Skin of body (tissue), 2 donors: ENCODE data around the gene DMRTB1. TPM values are rescaled to one million over a fixed set of nuclear protein-coding genes. Genes with fewer than 3 reads are reported as not detected.
"Not testable (repeated sequence)": the region's sequence is repeated elsewhere in the genome, so short reads cannot be mapped to it uniquely, and the experiment has no call there.

Source experiments
- DNase-seq: peaks from one replicate; lab custom pipeline; 2025; lab: John Stamatoyannopoulos, UW
- total RNA-seq: library from RNA; depleted of rRNA; stranded (reverse); fragments of >200 nt; gene quantifications from one replicate; pipeline ENCODE4 v1.2.3, GENCODE V29; 2014

DMRTB1 gene
- not detected for total RNA-seq

- DNase-seq, result no peak
Measured at GRCh38 chr1:53459321-53460175, at the start of gene DMRTB1. TSS of gene DMRTB1 (plus strand) at chr1:53459399. CDS start at chr1:53459454, 55 bp downstream.

DNA sequence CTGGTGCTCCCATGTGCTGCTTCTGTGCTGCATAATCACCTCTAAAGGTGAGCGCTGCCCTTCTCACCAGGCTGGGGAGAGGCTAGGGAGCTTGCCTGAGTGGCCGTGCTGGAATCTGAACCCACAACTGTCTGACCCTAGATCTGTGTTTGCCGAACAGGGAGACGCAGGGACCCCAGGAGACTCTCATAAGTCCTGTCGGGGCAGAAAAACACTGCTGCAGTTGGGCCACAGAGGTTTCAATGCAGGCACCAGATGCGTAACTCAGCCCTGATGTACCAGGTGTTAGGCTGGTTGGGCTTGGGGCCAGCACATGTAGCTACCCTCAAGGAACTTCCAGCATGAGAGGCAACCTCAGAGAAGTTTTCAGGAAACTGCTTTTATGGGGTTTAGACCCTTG, 49.5 kb upstream of the DMRTB1 start:
- no peak for DNase-seq

DNA sequence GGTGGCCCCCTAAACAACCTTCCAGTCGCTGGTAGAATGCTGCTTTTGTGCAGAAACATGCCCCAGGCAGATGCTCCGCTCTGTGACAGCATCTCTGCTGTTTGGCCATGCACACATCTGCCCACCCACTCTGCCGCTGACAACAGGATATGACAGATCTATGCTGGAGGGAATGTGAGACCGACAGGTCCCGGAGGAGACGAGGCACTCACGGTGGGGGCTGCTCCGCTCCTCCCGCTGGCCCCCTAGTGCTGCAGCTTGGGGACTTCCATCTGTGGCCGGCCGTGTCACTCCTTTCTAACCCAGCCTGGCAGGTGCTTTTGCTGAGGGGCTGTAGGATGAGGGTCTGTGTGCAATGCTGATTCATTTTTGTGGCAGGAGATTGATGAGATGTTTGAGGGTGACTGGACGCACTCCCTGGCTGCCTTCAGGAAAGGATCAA, 49.1 kb upstream of the DMRTB1 start:
- DNase-seq, result peak; percentile 79

DNA sequence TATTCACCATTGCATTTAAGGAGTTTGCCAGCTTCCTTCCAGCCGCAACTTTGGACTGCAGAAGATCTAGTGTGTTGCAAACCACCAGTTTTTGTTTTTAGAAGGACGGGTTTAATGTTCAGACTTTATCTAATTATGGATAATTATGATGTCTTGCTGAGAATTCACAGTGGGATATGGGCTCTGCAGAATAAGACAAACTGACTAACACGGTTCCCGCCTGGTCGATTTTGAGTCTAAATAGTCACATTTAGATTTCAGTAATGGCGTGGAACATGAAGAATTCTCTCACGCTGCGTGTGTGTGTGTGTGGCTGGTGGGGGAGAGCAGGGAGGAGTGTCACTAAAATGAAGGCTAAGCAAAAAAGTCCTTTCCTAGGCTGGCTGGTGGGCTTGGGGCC, 48.5 kb upstream of the DMRTB1 start:
- DNase-seq, result no peak

- DNase-seq, result no peak
Measured at GRCh38 chr1:53411541-53412152, 47.6 kb upstream of the DMRTB1 start.

DNA sequence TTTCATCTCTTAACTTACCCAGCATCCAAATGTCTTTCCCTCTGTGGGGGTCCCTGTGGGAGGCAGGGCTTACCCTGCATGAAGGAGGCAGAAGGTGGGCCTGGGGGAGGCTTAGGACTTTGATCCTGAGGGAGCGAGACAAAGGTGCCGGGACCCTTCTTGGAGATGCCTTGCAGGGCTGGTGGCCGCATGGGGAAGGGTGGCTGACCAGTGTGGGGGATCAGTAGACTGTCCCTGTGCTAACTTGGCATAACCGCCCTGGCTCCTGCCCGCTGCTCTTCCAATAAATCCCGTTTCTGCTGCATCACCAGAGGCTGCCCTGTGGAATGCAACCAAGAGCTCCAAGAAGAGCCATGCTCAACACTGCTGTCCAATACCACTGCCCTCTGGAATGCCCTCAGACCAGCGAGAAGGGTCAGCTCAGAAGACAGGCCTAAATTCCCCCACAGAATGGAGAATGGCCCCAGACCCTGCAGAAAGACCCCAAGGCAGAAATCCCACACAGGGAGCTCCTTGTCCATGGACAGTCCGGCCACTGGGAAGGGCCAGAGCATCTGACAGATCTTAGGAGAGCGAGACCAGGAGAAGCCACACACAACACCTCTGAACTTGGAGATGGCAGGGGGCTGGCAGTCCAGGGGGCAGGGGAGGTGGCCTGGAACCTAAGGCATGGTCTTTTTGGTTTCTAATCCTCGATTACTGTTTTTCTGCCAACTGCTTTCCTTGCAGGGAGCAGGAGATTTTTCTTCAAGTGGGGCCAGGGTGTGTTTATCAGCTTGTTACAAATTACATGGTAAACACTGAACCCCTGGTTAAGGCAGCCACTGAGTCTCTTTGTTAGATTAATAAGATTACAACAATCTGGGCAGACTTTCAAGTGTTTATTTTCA, 46.7 kb upstream of the DMRTB1 start:
- no peak for DNase-seq

DNA sequence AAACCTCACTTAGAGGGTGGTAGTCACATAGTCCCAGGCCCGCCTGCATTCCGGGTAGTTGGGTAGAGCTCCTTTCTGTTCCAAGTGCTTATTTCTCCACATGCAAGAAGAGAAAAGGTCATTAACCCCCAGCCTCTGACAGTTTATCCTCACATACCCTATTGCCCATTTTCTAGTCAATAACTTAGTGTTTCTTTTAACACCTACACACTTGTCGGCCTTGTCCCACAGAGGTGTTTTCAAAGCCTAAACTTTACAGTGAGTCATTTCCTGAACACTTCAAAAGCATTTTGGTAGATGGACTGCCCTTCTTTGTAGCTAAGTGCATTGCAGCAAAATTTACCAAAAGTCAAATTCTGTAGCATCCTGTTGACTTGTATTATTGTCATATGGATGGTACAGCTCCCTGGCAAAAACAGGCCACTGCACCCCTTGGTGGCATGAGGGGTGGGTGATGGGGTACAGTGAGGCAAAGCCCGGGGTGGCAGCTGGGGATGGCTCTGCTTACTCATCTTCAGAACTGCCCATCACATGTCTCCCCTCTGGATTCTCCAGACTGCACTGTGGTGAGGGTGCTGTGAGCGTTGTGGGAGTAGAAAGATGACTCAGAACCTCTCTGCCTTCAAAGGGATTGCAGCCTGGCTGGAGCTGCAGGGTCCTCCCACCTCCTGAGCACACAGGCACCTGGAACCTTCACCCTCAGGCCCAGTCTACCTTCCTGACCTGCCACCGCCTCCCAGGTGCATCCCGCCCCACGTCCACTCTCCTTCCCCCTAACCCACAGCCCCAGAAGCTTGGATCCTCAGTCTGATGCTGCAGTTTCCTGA, 45.8 kb upstream of the DMRTB1 start:
- DNase-seq, result no peak

DNA sequence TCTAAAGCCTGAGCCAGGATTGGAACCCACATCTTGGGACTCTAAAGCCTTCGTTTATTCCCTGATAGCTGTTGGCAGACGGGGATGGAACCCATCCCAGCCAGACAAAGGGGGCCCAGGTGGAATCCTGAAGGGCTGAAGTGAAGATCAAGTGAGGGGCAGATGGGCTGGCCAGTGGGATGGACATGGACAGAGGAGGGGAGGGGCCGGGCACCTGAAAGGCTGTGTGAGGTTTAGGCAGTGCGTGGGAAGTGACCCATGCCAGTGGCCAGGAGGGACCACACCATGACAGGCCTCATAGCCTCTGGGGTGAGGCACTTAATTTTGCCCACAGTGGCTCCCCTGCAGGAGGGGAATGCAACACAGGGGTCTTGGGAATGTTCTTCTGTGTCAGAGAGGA, 44.6 kb upstream of the DMRTB1 start:
- no peak for DNase-seq

DNA sequence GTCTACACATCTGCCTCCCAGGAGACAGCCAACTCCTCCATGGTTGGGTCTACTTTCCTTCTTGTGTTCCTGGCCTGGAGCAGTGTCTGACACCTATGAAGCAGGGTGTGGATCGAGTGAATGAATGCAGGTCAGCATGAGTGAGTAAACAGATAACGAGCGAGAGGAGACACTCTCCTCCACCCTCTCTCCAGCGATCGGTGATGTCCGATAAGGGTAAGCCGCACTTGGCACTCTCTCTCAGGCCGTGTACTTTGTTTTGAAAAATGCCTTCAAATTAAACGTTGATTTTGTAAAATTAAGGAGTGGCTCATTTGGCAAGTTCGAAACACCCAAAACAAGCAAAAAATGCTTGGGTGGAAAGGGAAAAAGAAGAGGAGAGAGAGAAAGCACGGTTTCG, 43.8 kb upstream of the DMRTB1 start:
- no peak for DNase-seq

- no peak for DNase-seq
Measured at GRCh38 chr1:53416269-53416813, 42.9 kb upstream of the DMRTB1 start.

DNA sequence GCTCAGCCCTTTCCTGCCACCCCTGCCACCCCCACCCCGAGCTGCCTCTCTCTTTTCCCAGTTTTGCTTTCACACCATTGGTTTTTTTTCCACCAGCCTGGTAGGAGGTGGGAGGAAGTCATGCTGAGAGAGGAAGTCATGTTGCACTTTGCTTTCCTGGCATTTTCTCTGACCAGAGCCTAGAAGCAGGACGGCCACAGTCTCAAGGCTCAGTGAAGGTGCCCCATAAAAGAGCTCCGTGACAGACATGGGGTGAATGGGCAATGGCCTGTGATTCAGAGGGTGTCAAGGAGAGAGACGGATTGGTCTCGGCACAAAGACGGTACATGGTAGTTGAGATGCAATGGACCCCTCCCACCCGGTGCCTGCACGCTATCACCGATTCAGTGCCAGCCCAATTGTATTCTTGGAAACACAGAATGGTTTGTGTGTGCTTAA, 42.1 kb upstream of the DMRTB1 start:
- DNase-seq, result no peak

DNA sequence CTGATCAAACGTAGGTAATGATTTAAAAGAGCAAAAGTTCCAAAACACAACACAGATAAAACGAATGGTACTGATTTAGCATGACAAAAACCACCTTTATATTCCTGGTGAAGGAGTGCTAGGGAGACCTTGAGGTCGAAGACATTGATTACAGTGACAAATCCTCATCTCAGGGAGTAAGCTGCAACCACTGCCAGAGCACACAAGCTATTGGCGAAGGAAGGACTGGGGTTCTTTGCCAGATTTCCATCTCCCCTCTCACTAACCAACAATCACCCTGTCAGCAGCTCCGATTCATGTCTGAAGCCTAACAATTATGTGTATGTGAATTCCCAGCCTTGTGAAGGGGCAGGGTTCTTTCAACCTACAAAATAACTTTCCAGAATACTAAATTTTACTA, 40.2 kb upstream of the DMRTB1 start:
- DNase-seq, result no peak

DNA sequence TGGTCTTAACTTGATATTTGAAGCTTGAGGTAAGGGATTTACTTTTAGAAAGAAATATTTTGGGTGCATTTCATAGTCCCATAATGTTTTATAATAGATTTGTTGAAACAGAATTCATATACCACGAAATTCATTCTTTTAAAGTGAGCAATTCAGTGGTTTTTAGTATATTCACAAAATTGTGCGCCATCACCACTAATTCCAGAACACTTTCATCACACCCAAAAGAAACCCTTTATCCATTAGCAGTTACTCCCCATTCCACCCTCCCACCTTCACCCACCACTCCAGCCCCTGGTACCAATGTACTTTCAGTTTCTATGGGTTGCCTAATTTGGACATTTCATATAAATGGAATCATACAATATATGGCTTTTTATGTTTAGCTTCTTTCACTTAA, 38.9 kb upstream of the DMRTB1 start:
- no peak for DNase-seq

GRCh38 chr1:53421208-53421607, 38.0 kb upstream of the DMRTB1 start:
- DNase-seq, result no peak

- DNase-seq, result no peak
Measured at GRCh38 chr1:53430261-53430660, 28.9 kb upstream of the DMRTB1 start.

DNA sequence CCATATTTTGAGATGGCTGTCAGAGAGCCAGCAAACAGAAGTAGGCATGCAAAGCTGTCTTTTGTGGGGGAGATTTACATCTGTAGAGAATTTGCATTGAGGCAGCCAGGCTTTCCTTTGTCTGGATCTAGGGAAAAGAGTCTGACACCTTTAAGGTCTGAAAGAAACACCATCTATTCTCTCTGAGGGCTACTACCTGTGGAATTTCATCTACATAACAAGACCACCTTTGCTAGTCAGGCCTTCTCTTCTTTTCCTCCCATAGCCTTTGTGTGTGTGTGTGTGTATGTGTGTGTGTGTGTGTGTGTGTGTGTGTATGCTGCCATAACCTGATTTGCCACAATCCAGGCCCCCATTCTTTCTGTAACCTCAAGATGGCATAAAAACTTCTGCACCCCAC, 28.4 kb upstream of the DMRTB1 start:
- no peak for DNase-seq

DNA sequence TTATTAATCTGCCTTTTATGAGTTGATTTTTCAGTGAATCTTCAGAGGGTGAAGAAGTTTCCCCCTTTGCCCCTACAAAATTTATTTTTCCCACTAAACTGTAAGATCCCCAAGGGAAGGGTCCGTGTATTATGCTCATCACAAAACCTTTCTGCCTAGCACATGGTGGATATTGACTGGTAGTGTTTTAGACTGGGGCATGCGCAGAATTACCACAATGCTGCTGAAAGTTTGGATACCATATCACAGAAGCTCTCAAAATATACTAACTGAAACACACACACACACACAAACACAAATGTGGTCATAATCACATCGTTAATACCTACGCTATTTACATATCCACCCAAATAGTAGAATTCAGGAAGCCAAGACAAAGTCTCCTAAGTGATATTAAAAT, 28.0 kb upstream of the DMRTB1 start:
- DNase-seq, result no peak

DNA sequence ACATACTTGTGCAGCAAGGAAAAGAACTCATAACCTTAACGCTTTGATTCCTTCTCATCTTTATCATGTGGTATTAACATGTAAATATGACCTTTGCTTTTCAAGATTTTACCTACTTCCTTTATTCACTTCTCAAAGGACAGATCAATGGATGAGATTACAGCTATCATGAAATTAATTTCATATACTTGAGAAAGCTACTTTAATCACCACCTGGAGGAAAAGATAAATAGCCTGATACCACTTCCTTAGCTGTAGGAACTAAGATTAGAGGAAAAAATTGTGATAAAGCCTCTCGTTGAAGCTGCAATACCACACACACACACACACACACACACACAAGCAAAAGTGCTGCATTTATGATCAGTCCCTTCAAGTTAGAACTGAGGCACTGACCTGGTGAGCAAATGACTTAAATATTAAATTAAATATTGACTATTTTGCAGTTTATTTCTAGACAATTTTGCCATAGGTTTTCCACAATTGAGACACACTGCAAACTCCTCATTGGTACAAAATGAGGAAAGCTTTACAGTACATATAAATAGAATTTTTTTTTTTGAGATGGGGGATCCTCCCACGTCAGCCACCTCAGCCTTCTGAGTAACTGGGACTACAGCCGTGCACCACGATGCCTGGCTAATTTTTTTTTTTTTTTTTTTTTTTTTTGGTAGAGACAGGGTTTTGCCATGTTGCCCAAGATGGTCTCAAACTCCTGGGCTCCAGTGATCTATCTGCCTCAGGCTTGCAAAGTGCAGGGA, 27.2 kb upstream of the DMRTB1 start:
- DNase-seq, result no peak

DNA sequence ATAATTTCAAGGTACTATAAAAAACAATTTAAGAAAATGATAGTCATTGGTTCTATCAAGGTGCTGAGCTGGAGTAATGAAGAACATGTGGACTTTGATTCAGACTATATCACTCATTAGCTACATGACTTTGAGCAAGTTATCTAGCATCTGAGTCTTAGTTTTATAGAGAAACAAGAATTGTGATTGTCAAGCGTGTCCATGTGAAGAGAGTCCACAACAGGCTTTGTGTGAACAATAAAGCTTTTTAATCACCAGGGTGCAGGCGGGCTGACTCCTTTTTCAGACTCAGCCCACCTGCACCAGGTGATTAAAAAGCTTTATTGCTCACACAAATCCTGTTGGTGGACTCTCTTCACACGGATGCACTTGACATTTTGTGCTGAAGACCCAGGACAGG, 26.6 kb upstream of the DMRTB1 start:
- DNase-seq, result no peak

GRCh38 chr1:53434405-53435007, 24.7 kb upstream of the DMRTB1 start:
- DNase-seq, result not testable (repeated sequence)
